ENCODE data around the gene CISH. TPM values are rescaled to one million over a fixed set of nuclear protein-coding genes. Genes with fewer than 3 reads are reported as not detected.
A peak's percentile ranks its signal among the peaks of the same experiment; 100 is the strongest.

The CISH gene
- total and polyA plus RNA-seq, 9 of the 15 experiments (the other 6 are each of a cell fraction or from before 2014, with no cell fraction given): 1.7 to 47.7 (median 18.3) TPM

GRCh38 chr3:50632450-50632849 is 20.9 kb upstream of the CISH start (continued):
- peak; percentile 36; the same call in 1 of the 2 replicates for TF ChIP-seq SPI1 (IDR thresholded peaks at IDR 0.05; ENCODE audit: borderline replicate concordance, low read depth, low read length)
- TF ChIP-seq EGR1 (conservative IDR thresholded peaks at IDR 0.05): peak; percentile 20; the same call in 1 of the 2 replicates
- no peak for TF ChIP-seq GTF3C2 (IDR thresholded peaks at IDR 0.05; ENCODE audit: borderline replicate concordance, extremely low read depth, insufficient read length)
- TF ChIP-seq CTCF (IDR thresholded peaks at IDR 0.05 in 2 of 3, conservative IDR thresholded peaks at IDR 0.05 in 1 of 3; ENCODE audit: insufficient read depth in 2 of 3, low read depth in 1 of 3, low read length in 3 of 3): peak in 1 of 3 experiments; percentile 18; a peak in 1 of 6 replicates

- CTCF ChIA-PET (ENCODE audit: low intra/inter-chr PET ratio): no interaction called here
These were observed 19.3 kb upstream of the CISH start for GRCh38 chr3:50630877-50631276.

More at GRCh38 chr3:50630877-50631276, 19.3 kb upstream of the CISH start:
- H3K36me3 ChIP-seq (ENCODE audit: control insufficient read depth, insufficient read depth, low read length): peaks cover 25% of the 10 kb centered on the region; the same call in 1 of the 3 replicates
- TF ChIP-seq HES1 (IDR thresholded peaks at IDR 0.05; ENCODE audit: low read depth) (no peak), HOXB6 (CRISPR knock-in tag; IDR thresholded peaks at IDR 0.05; ENCODE audit: borderline replicate concordance) (no peak), ESRRB (CRISPR knock-in tag; IDR thresholded peaks at IDR 0.05; ENCODE audit: borderline replicate concordance) (no peak), NFIC (IDR thresholded peaks at IDR 0.05) (peak; percentile 91), NFIX (CRISPR knock-in tag; IDR thresholded peaks at IDR 0.05; ENCODE audit: low read depth) (peak; percentile 44; the same call in 1 of the 2 replicates)
- POLR2A ChIA-PET: interaction anchor here (1.4 to 2.1 kb wide), 2 partner anchors 8 to 12 kb away, joined by 5 to 9 read pairs; no protein-coding TSS in a partner anchor
- no peak overlapping the region for H3K27ac ChIP-seq (ENCODE audit: extremely low read depth, low read depth, low read length)
- no peaks in the 10 kb centered on the region for H3K9me3 ChIP-seq (replicated peaks; ENCODE audit: control insufficient read depth, insufficient read depth, low read depth, low read length)
- H3K9ac ChIP-seq (ENCODE audit: insufficient read depth in 1 of 2, low read depth in 2 of 2, low read length in 2 of 2): 0 out of 4 replicates have a peak overlapping the region, but pooled peaks of 1 of the 2 experiments have one; percentile 35
- ATAC-seq: no peak
- no TSS peak for BruUV-seq (replicated peaks)
- H3K4me2 ChIP-seq (ENCODE audit: insufficient read depth, low read length): no peak overlapping the region
- H3K4me1 ChIP-seq (replicated peaks in 1 of 2; ENCODE audit: control insufficient read depth in 2 of 2, insufficient read depth in 2 of 2, low read length in 2 of 2): peaks cover 0 to 14% of the 10 kb centered on the region in 2 experiments; a peak in 4 of 5 replicates
- no peaks in the 10 kb centered on the region for H3K9me1 ChIP-seq (ENCODE audit: control insufficient read depth, insufficient read depth, low read length)
- peaks cover 23% of the 10 kb centered on the region for H4K20me1 ChIP-seq (replicated peaks; ENCODE audit: control insufficient read depth, insufficient read depth, low read length)
- no peaks in the 10 kb centered on the region for H3K27me3 ChIP-seq (ENCODE audit: control insufficient read depth in 2 of 2, insufficient read depth in 2 of 2, low read length in 2 of 2)
- H3K79me2 ChIP-seq (ENCODE audit: control insufficient read depth, insufficient read depth, low read length): peaks cover 26% of the 10 kb centered on the region
- H2AFZ ChIP-seq (ENCODE audit: low read depth, low read length): no peak overlapping the region
- FAIRE-seq: no peak
- no peak overlapping the region for H3K4me3 ChIP-seq
- 52% methylated on average over 5 of the region's 7 CpGs for WGBS (ENCODE audit: insufficient coverage, low coverage, missing lambda C conversion rate)
- in situ Hi-C loops (cut with MboI): loop anchor here (25.0 kb wide), 1 partner anchor 1056 kb away; no protein-coding TSS in a partner anchor
- intact Hi-C loops (cut with micrococcal nuclease): no loop called here
- DNase-seq (ENCODE audit: extremely low read depth in 1 of 4, low spot score in 3 of 4): peak in 1 of 4 experiments; percentile 11

Data from K562 (cell line).